Kidney (tissue), 14 donors: ENCODE data around the gene RTF1. TPM values are rescaled to one million over a fixed set of nuclear protein-coding genes. Genes with fewer than 3 reads are reported as not detected.

ENCODE experiments used
- DNase-seq, 5 donors: peaks; one replicate each; pipeline ENCODE4 v3.0.0-alpha.2; 2013 to 2020
- FAIRE-seq: peaks from 2 replicates; lab custom pipeline; 2012; peaks lifted over from hg19 to GRCh38; lab: Jason Lieb, UNC
- H3K27ac ChIP-seq, 2 donors: one replicate each; pipeline ENCODE4 v1.7.0; 2013; ENCODE audit warnings: low read depth in 2 of 2, low read length in 2 of 2, inconsistent platforms in 1 of 2
- H3K27me3 ChIP-seq: one replicate; pipeline ENCODE4 v1.7.1; 2013; ENCODE audit warnings: low read length, inconsistent platforms; ENCODE audit not compliant: control insufficient read depth, insufficient read depth
- H3K36me3 ChIP-seq, 3 donors: one replicate each; pipeline versions ENCODE4 v1.7.0 to v1.7.1; 2013; ENCODE audit warnings: low read length in 3 of 3, control low read depth in 1 of 3, inconsistent platforms in 1 of 3; ENCODE audit not compliant: insufficient read depth in 3 of 3, control insufficient read depth in 2 of 3
- H3K4me1 ChIP-seq, 3 donors: one replicate each; pipeline versions ENCODE4 v1.7.0 to v1.7.1; 2013; ENCODE audit warnings: low read length in 3 of 3, inconsistent platforms in 1 of 3, low read depth in 1 of 3; ENCODE audit not compliant: control insufficient read depth in 2 of 3, insufficient read depth in 2 of 3
- H3K4me3 ChIP-seq, 3 donors: one replicate each; pipeline versions ENCODE4 v1.7.0 to v1.8.1; 2013; ENCODE audit warnings: low read length in 3 of 3, control low read depth in 1 of 3, inconsistent platforms in 1 of 3
- H3K9ac ChIP-seq, 3 donors: one replicate each; pipeline versions ENCODE4 v1.7.0 to v1.7.1; 2013; ENCODE audit warnings: low read length in 3 of 3, control low read depth in 1 of 3, inconsistent platforms in 1 of 3
- H3K9me3 ChIP-seq, 3 donors: one replicate each; pipeline versions ENCODE4 v1.7.0 to v1.7.1; 2013; ENCODE audit warnings: low read length in 3 of 3, control low read depth in 1 of 3, inconsistent platforms in 1 of 3; ENCODE audit not compliant: control insufficient read depth in 2 of 3, insufficient read depth in 1 of 3
- intact Hi-C: fragments of 100-400 bp; cut with DNase I; formaldehyde crosslinking; loops from one replicate; pipeline ENCODE4 v1.11.1; 2022
- polyA plus RNA-seq: library from polyadenylated mRNA; stranded (reverse); fragments of 350-450 nt; fragmentation: Illumina TruSeq; extraction: RNeasy Lipid Tissue Mini Kit (QIAGEN cat#74804); gene quantifications from one replicate; pipeline ENCODE4 v1.2.3, GENCODE V29; 2014; ENCODE audit warnings: low read depth, low replicate concordance; ENCODE audit not compliant: insufficient read depth
- total RNA-seq: library from RNA; stranded (reverse); fragmentation: NEBNext Ultra II Directional; extraction: Animal tissue kit (Norgen Biotek cat#: 25700); gene quantifications from one replicate; pipeline ENCODE4 v1.2.1, GENCODE V29; 2021
- TF ChIP-seq, protein P1 (sequence below): IDR thresholded peaks from 3 replicates; pipeline ENCODE4 v1.5.1; 2012; ENCODE audit warnings: mild to moderate bottlenecking, moderate library complexity, borderline replicate concordance; ENCODE audit not compliant: insufficient read depth; ENCODE audit errors: extremely low read depth
- donor health status: control.
- donor health status: control.
- donor health status: control.
- donor health status: control.
- donor health status: control.
- donor health status: DM: yes; HTN: yes; CAD: no.
- donor health status: Normal renal cell carcinoma (clear cell type).

RTF1 gene
- total and polyA plus RNA-seq, 2 donors from 2014 or later = 14.8 to 29.7 TPM

DNA sequence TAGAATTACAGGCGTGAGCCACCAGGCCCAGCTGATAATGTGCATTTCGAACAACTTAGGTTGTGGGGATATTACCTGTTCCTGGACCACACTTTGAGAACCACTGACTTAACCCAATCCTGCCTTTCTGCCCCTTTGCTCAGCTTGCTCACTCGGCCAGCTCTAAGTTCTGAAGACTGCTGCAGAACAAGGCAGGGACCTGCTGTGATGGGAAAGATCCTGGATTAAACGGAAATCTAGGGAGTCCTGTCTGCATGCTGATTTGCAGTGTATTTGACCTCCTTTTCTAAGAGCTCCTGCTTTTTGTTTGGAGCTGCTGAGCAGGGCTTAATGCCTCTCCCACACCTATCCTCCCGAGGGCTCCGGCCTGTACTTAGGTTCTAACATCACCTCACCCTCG lies 93.8 kb downstream of the RTF1 start:
- intact Hi-C loops = no loop called here
- Histone ChIP-seq H3K4me1 (peaks cover 0 to 18% (median 0%) of the 10 kb centered on the region in 3 donors), H3K36me3 (no peaks in the 10 kb centered on the region), H3K27ac (no peak overlapping the region), H3K27me3 (peaks cover 16% of the 10 kb centered on the region), H3K4me3 (no peak overlapping the region), H3K9ac (no peak overlapping the region), H3K9me3 (no peaks in the 10 kb centered on the region)
- no peak for FAIRE-seq
- DNase-seq = no peak
- TF ChIP-seq, protein P1, sequence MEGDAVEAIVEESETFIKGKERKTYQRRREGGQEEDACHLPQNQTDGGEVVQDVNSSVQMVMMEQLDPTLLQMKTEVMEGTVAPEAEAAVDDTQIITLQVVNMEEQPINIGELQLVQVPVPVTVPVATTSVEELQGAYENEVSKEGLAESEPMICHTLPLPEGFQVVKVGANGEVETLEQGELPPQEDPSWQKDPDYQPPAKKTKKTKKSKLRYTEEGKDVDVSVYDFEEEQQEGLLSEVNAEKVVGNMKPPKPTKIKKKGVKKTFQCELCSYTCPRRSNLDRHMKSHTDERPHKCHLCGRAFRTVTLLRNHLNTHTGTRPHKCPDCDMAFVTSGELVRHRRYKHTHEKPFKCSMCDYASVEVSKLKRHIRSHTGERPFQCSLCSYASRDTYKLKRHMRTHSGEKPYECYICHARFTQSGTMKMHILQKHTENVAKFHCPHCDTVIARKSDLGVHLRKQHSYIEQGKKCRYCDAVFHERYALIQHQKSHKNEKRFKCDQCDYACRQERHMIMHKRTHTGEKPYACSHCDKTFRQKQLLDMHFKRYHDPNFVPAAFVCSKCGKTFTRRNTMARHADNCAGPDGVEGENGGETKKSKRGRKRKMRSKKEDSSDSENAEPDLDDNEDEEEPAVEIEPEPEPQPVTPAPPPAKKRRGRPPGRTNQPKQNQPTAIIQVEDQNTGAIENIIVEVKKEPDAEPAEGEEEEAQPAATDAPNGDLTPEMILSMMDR = no peak

DNA sequence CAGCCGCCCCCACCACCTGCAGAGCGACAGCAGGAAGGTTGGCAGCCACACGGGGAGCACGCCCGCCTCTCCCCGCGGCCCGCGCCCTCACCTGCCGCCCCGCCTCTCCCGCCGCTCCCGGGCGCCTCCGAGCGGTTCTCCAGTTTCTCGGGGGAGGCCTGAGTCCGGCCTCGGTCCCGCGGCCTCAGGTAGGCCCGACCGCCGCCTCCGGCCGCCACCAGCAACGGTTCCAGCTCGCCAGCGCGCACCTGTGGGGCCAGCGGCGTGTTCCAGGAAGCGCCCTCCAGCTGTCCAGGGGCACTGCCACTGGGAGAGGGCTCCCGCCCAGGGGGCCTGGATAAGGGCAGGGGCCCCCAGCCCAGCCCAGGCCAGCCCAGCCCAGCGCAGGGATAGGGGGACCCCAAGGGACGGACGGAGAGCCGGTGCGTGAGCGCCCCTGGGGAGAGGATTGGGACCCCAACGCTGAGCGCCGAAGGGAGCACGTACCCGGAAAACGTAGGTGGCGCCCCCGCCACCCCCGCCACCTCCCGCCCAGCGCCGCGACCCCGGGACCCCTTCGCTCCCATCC lies 94.5 kb downstream of the RTF1 start:
- FAIRE-seq = no peak
- DNase-seq = peak in 4 of 5 donors; percentile 35 to 62 (median 45)
- peaks cover 0 to 18% (median 0%) of the 10 kb centered on the region in 3 donors for H3K4me1 ChIP-seq
- H3K27ac ChIP-seq = no peak overlapping the region
- no peak overlapping the region for H3K4me3 ChIP-seq
- H3K9ac ChIP-seq = no peak overlapping the region
- TF ChIP-seq, protein P1 = no peak
- no peaks in the 10 kb centered on the region for H3K9me3 ChIP-seq
- peaks cover 16% of the 10 kb centered on the region for H3K27me3 ChIP-seq
- H3K36me3 ChIP-seq = no peaks in the 10 kb centered on the region
- intact Hi-C loops = no loop called here

- H3K9ac ChIP-seq = no peak overlapping the region
- H3K27me3 ChIP-seq = peaks cover 16% of the 10 kb centered on the region
- TF ChIP-seq, protein P1 = no peak
- H3K4me1 ChIP-seq = peaks cover 0 to 18% (median 0%) of the 10 kb centered on the region in 3 donors
- intact Hi-C loops = no loop called here
- FAIRE-seq = no peak
- H3K36me3 ChIP-seq = no peaks in the 10 kb centered on the region
- no peaks in the 10 kb centered on the region for H3K9me3 ChIP-seq
- DNase-seq = peak in 4 of 5 donors; percentile 22 to 50 (median 34)
- no peak overlapping the region for H3K27ac ChIP-seq
- peak overlapping the region in 1 of 3 donors; percentile 21 for H3K4me3 ChIP-seq
Observed at GRCh38 chr15:41511899-41512369, 95.0 kb downstream of the RTF1 start.

DNA sequence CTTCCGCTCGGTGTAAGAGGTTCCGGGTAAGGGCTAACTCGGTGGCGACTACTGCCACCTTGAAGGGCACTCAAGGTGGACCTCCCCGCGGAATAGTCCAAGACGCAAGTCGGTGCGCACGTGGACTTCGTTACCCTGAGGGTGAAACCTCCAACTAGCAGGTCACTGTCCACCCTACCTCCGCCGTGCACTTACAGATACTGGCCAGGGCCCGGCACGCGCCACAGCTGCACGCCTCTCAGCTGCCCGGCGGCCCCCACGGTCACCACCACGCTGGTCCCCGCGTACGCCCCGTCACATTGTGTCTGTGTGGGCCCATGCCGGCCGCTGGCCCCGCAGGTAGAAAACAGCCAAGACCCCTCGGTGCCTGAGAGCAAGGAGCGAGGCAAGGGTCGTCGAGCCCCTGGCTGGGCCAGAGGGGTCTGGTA lies 95.6 kb downstream of the RTF1 start:
- peaks cover 0 to 18% (median 0%) of the 10 kb centered on the region in 3 donors for H3K4me1 ChIP-seq
- H3K36me3 ChIP-seq = no peaks in the 10 kb centered on the region
- no peak overlapping the region for H3K27ac ChIP-seq
- H3K9me3 ChIP-seq = no peaks in the 10 kb centered on the region
- FAIRE-seq (no peak), DNase-seq (peak in 1 of 5 donors; percentile 14)
- no peak overlapping the region for H3K9ac ChIP-seq
- TF ChIP-seq, protein P1 = no peak
- peak overlapping the region in 2 of 3 donors; percentile 3 to 21 for H3K4me3 ChIP-seq
- H3K27me3 ChIP-seq = peaks cover 16% of the 10 kb centered on the region
- intact Hi-C loops = no loop called here
